PFSK-1 (cell line): ENCODE data around the gene REEP5.

Experiments used
- FOXP2 ChIP-seq: optimal IDR thresholded peaks from 2 replicates; pipeline ENCODE3; 2011; ENCODE audit warnings: borderline replicate concordance, control low read depth, inconsistent platforms; ENCODE audit not compliant: insufficient read depth; ENCODE audit errors: extremely low read length, extremely low read depth
- POLR2AphosphoS5 ChIP-seq: IDR thresholded peaks from 2 replicates; pipeline ENCODE4 v1.6.1; 2012; ENCODE audit warnings: low read depth, mild to moderate bottlenecking, control low read depth, low read length, moderate library complexity
- REST ChIP-seq, 2 experiments: IDR thresholded peaks; 2 replicates each; pipeline versions ENCODE4 v1.6.1 to v1.8.0; 2011 to 2012; ENCODE audit warnings: low read depth in 2 of 2, low read length in 2 of 2, control low read depth in 1 of 2, inconsistent platforms in 1 of 2, mild to moderate bottlenecking in 1 of 2, moderate library complexity in 1 of 2; ENCODE audit not compliant: insufficient read depth in 1 of 2
- SIN3A ChIP-seq: IDR thresholded peaks from 2 replicates; pipeline ENCODE4 v1.6.1; 2012; ENCODE audit warnings: mild to moderate bottlenecking, low read length, moderate library complexity, borderline replicate concordance; ENCODE audit not compliant: insufficient read depth
- TAF1 ChIP-seq: IDR thresholded peaks from 2 replicates; pipeline ENCODE4 v1.6.1; 2012; ENCODE audit warnings: low read length, control low read depth, borderline replicate concordance; ENCODE audit not compliant: insufficient read depth

Gene REEP5

GRCh38 chr5:112914584-112914983, 7.4 kb downstream of the REEP5 start:
- TF ChIP-seq FOXP2 (no peak), TAF1 (no peak), SIN3A (no peak), POLR2AphosphoS5 (no peak), REST (IDR thresholded peaks at IDR 0.05; ENCODE audit: insufficient read depth in 1 of 2, low read depth in 2 of 2, low read length in 2 of 2) (no peak)

- TF ChIP-seq FOXP2 (no peak), POLR2AphosphoS5 (no peak), SIN3A (no peak), TAF1 (no peak), REST (IDR thresholded peaks at IDR 0.05; ENCODE audit: insufficient read depth in 1 of 2, low read depth in 2 of 2, low read length in 2 of 2) (no peak)
Observed at GRCh38 chr5:112910529-112910928, 11.5 kb downstream of the REEP5 start.

GRCh38 chr5:112908854-112909253, 13.2 kb downstream of the REEP5 start:
- TF ChIP-seq REST (IDR thresholded peaks at IDR 0.05; ENCODE audit: insufficient read depth in 1 of 2, low read depth in 2 of 2, low read length in 2 of 2) (no peak), SIN3A (no peak), FOXP2 (no peak), POLR2AphosphoS5 (no peak), TAF1 (no peak)

GRCh38 chr5:112907166-112907631, 14.8 kb downstream of the REEP5 start:
- TF ChIP-seq FOXP2, result no peak
- TF ChIP-seq REST (IDR thresholded peaks at IDR 0.05; ENCODE audit: insufficient read depth in 1 of 2, low read depth in 2 of 2, low read length in 2 of 2), result no peak
- no peak for TF ChIP-seq TAF1

- TF ChIP-seq POLR2AphosphoS5 (no peak), SIN3A (no peak), REST (IDR thresholded peaks at IDR 0.05; ENCODE audit: insufficient read depth in 1 of 2, low read depth in 2 of 2, low read length in 2 of 2) (no peak), FOXP2 (no peak), TAF1 (no peak)
Observed at GRCh38 chr5:112906637-112907036, 15.4 kb downstream of the REEP5 start.
